HEK293T (cell line): ENCODE results near the gene SHLD1.
A peak's percentile ranks its signal among the peaks of the same experiment; 100 is the strongest.

ENCODE experiments used
- CTCF ChIA-PET: fragments of 350-600 bp; formaldehyde crosslinking; extraction: SDS; loops from one replicate; lab custom pipeline; 2021; ENCODE audit warnings: antibody characterized with exemption, inconsistent platforms; lab: Yijun Ruan, JAX
- POLR2A ChIA-PET: fragments of 350-600 bp; formaldehyde crosslinking; extraction: SDS; loops from one replicate; lab custom pipeline; 2020; ENCODE audit warnings: antibody characterized with exemption, inconsistent platforms; lab: Yijun Ruan, JAX
- DNase-seq: peaks from one replicate; pipeline ENCODE4 v3.0.0; 2012; ENCODE audit warnings: mixed read lengths; ENCODE audit errors: extremely low spot score
- ARNT ChIP-seq: fragments of 450-650 bp; IDR thresholded peaks from 2 replicates; pipeline ENCODE4 v1.6.1; 2017; ENCODE audit warnings: mild to moderate bottlenecking
- BHLHE40 ChIP-seq: fragments of 450-650 bp; IDR thresholded peaks from 2 replicates; pipeline ENCODE4 v1.6.1; 2016; ENCODE audit warnings: mild to moderate bottlenecking, moderate library complexity, borderline replicate concordance
- CTBP1 ChIP-seq: fragments of 450-650 bp; IDR thresholded peaks from 2 replicates; pipeline ENCODE4 v1.6.1; 2016; ENCODE audit warnings: borderline replicate concordance
- ELF4 ChIP-seq: fragments of 450-650 bp; IDR thresholded peaks from 2 replicates; pipeline ENCODE4 v1.6.1; 2017; ENCODE audit warnings: antibody characterized with exemption
- FOXA1 ChIP-seq: fragments of 450-650 bp; IDR thresholded peaks from 2 replicates; pipeline ENCODE4 v1.6.1; 2016; ENCODE audit warnings: mild to moderate bottlenecking
- FOXK2 ChIP-seq: fragments of 450-650 bp; IDR thresholded peaks from 2 replicates; pipeline ENCODE4 v1.6.1; 2016; ENCODE audit warnings: mild to moderate bottlenecking
- FOXM1 ChIP-seq: fragments of 450-650 bp; IDR thresholded peaks from 2 replicates; pipeline ENCODE4 v1.6.1; 2017; ENCODE audit warnings: mild to moderate bottlenecking, borderline replicate concordance
- HDGF ChIP-seq: fragments of 450-650 bp; IDR thresholded peaks from 2 replicates; pipeline ENCODE4 v1.6.1; 2017; ENCODE audit warnings: antibody characterized with exemption, borderline replicate concordance
- L3MBTL2 ChIP-seq: fragments of 450-650 bp; conservative IDR thresholded peaks from 2 replicates; pipeline ENCODE4 v1.6.1; 2016; ENCODE audit warnings: mild to moderate bottlenecking
- LEF1 ChIP-seq: fragments of 450-650 bp; IDR thresholded peaks from 2 replicates; pipeline ENCODE4 v1.6.1; 2017; ENCODE audit warnings: mild to moderate bottlenecking, borderline replicate concordance
- NFRKB ChIP-seq: fragments of 450-650 bp; IDR thresholded peaks from 2 replicates; pipeline ENCODE4 v1.6.1; 2016; ENCODE audit warnings: mild to moderate bottlenecking, moderate library complexity
- PKNOX1 ChIP-seq: fragments of 450-650 bp; IDR thresholded peaks from 2 replicates; pipeline ENCODE4 v1.6.1; 2016
- SP1 ChIP-seq: fragments of 450-650 bp; IDR thresholded peaks from 2 replicates; pipeline ENCODE4 v1.6.1; 2017
- SUZ12 ChIP-seq: fragments of 450-650 bp; IDR thresholded peaks from 2 replicates; pipeline ENCODE4 v1.6.1; 2016; ENCODE audit warnings: mild to moderate bottlenecking
- TARDBP ChIP-seq: fragments of 450-650 bp; IDR thresholded peaks from 2 replicates; pipeline ENCODE4 v1.6.1; 2016
- ZNF384 ChIP-seq: fragments of 450-650 bp; IDR thresholded peaks from 2 replicates; pipeline ENCODE4 v1.6.1; 2016

SHLD1 gene

GRCh38 chr20:5784735-5785134, 34.5 kb downstream of the SHLD1 start:
- no peak for DNase-seq
- TF ChIP-seq FOXK2 (no peak), HDGF (no peak), ZNF384 (no peak), FOXA1 (no peak), TARDBP (no peak), FOXM1 (no peak), SUZ12 (no peak), SP1 (no peak), PKNOX1 (no peak), CTBP1 (no peak), ARNT (no peak), LEF1 (no peak), ELF4 (no peak), L3MBTL2 (no peak), NFRKB (no peak), BHLHE40 (no peak)
- CTCF ChIA-PET, result no interaction called here
- POLR2A ChIA-PET, result no interaction called here

- DNase-seq, result no peak
- POLR2A ChIA-PET, result no interaction called here
- TF ChIP-seq HDGF (no peak), SUZ12 (no peak), PKNOX1 (no peak), ELF4 (no peak), CTBP1 (no peak), SP1 (no peak), NFRKB (no peak), ZNF384 (no peak), FOXK2 (no peak), L3MBTL2 (no peak), LEF1 (no peak)
- CTCF ChIA-PET, result interaction anchor here (0.8 to 1.7 kb wide), 2 partner anchors 228 to 255 kb away, joined by 3 to 4 read pairs; no protein-coding TSS in a partner anchor
Observed at GRCh38 chr20:5785146-5785545, 34.9 kb downstream of the SHLD1 start.

- CTCF ChIA-PET, result interaction anchor here (0.6 to 2.6 kb wide), 9 partner anchors 16 to 287 kb away, joined by 3 to 29 read pairs (median 4); no protein-coding TSS in a partner anchor
- DNase-seq, result no peak
- POLR2A ChIA-PET, result no interaction called here
- no peak for TF ChIP-seq SP1
- peak; percentile 76 for TF ChIP-seq PKNOX1
- TF ChIP-seq ZNF384, result no peak
- no peak for TF ChIP-seq NFRKB
- no peak for TF ChIP-seq ARNT
Observed at GRCh38 chr20:5786930-5787795, 37.0 kb downstream of the SHLD1 start.

- TF ChIP-seq SUZ12, result no peak
- no peak for TF ChIP-seq ELF4
- no peak for TF ChIP-seq FOXK2
- no peak for TF ChIP-seq ZNF384
- no peak for TF ChIP-seq TARDBP
- TF ChIP-seq FOXM1, result no peak
- no peak for TF ChIP-seq LEF1
- no peak for TF ChIP-seq PKNOX1
- TF ChIP-seq CTBP1, result no peak
- no peak for TF ChIP-seq BHLHE40
- ChIA-PET POLR2A (interaction anchor here (1.2 kb wide), 1 partner anchor 219 kb away, joined by 4 read pairs; no protein-coding TSS in a partner anchor), CTCF (interaction anchor here (0.5 to 2.6 kb wide), 9 partner anchors 17 to 286 kb away, joined by 3 to 29 read pairs (median 4); no protein-coding TSS in a partner anchor)
- DNase-seq, result no peak
Observed at GRCh38 chr20:5787796-5788165, 37.6 kb downstream of the SHLD1 start.

GRCh38 chr20:5788385-5788895, 38.2 kb downstream of the SHLD1 start:
- no peak for TF ChIP-seq HDGF
- TF ChIP-seq BHLHE40, result no peak
- TF ChIP-seq L3MBTL2, result no peak
- TF ChIP-seq ARNT, result no peak
- no peak for TF ChIP-seq NFRKB
- no peak for TF ChIP-seq ZNF384
- no peak for TF ChIP-seq SP1
- TF ChIP-seq FOXM1, result no peak
- no peak for TF ChIP-seq TARDBP
- TF ChIP-seq FOXK2, result no peak
- no peak for TF ChIP-seq FOXA1
- TF ChIP-seq SUZ12, result no peak
- no peak for TF ChIP-seq CTBP1
- TF ChIP-seq ELF4, result no peak
- TF ChIP-seq LEF1, result no peak
- TF ChIP-seq PKNOX1, result no peak
- CTCF ChIA-PET, result interaction anchor here (0.5 to 2.6 kb wide), 8 partner anchors 18 to 286 kb away, joined by 3 to 29 read pairs (median 4); no protein-coding TSS in a partner anchor
- DNase-seq, result peak; percentile 79
- POLR2A ChIA-PET, result interaction anchor here (1.2 kb wide), 1 partner anchor 220 kb away, joined by 4 read pairs; no protein-coding TSS in a partner anchor
